HuH-7 (cell line): Measurements from ENCODE around the gene MPST.

Experiments used
- DNase-seq: peaks from one replicate; pipeline ENCODE4 v3.0.0; 2011; ENCODE audit warnings: low spot score

Gene MPST

GRCh38 chr22:37044634-37045625 lies 25.4 kb downstream of the MPST start:
- no peak for DNase-seq

GRCh38 chr22:37045958-37046357 lies 26.4 kb downstream of the MPST start:
- DNase-seq = peak; percentile 70

DNA sequence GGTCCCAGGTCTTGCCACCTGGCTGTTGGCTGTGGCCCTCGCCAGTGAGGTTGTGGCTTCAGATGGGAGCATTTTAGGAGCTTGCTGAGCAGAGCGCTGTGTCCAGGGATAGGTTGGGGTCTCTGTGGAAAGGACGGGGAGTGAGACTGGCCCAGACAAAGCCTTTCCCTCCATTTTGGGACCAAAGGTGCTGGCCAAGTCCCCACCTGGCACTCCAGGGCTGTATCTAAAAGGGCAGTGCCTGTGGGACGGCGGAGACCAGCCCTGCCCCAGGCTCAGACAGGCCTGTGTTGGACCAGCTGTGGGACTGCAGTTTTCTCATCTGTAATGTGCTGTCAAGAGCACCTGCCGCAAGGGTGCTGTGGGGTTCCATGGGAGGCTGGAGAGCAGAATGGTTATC lies 27.0 kb downstream of the MPST start:
- no peak for DNase-seq

DNA sequence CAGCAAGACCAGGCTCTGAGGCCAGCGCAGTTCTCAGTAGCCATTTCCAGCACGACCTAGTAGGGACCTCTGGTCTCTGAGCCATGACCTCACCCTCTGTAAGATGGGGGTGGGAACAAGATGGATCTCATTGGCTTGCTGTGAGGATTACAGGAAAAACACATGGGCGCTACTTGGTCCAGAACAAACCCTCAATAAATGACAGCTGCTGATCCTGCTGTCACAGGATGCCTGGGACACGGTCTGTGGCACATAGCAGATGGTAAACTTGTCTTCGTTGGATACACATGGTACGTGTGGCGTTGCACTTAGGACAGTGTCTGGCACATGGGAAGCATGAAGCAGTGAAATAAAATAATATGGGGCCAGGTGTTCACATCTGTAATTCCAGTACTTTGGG lies 27.5 kb downstream of the MPST start:
- no peak for DNase-seq

- no peak for DNase-seq
These were observed 28.6 kb downstream of the MPST start for GRCh38 chr22:37048133-37048532.

DNA sequence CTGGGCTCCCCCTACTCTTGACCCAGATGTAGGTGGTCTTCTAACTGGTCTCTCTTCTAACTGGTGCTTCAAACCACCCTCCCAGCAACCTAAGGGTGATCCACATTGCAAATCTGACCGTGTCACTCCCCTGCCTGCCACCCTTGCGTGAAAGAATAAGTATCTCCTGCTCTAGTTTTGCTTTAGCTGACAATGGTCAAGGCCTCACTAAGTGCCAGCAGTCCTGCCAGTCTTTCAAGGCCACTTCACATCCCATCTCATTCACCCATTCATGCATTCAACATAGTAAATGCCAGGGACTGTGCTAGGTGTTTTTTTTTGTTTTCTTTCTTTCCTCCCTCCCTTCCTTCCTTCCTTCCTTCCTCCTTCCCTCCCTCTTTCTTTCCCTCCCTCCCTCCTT lies 29.7 kb downstream of the MPST start:
- DNase-seq = no peak

- DNase-seq = no peak
These were observed 31.4 kb downstream of the MPST start for GRCh38 chr22:37050913-37051312.

DNA sequence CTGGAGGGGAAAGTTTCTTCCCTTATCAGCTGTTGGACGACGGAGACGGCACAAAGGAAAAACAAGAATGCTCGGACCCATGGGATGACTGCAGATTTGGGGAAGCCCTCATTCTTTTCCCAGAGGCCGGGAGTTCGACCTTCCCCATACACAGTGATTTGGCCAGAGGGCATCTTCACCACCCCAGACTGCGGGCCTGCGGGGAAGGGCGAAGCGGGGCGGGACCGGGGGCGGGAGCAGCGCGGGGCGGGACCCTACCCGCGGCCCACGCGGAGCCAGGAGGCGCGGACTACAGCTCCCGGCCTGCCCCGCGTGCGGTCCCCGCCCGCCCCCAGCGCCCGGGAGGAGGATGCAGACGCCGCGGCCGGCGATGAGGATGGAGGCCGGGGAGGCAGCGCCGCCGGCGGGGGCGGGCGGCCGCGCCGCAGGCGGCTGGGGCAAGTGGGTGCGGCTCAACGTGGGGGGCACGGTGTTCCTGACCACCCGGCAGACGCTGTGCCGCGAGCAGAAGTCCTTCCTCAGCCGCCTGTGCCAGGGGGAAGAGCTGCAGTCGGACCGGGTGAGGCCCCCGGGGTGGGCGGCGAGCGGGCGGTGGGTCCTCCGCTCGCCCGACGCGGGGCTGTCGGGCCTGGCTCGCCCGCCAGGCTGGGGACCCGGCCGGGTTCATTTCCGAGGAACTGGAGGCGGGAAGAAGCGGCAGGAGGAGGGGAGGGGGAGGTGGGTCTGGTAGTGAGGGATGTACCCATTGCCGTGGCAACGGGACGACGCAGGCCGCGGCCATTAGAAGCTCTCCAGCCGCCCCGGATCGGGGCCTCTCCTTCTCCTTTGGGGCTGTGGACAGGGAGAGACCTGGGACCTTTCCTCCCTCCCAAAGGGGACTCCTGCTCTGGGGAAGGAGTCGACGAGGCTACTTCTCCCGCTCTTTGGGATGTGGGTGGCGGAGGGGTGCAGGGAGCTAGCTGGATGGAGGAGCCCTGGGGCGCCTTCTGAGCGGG lies 32.1 kb downstream of the MPST start, which contains the start of gene KCTD17:
TSS of gene KCTD17 (plus strand) at position 352 of the 995 bp plus-strand sequence. CDS start at position 371, 19 bp downstream.
- peak; percentile 96 for DNase-seq

DNA sequence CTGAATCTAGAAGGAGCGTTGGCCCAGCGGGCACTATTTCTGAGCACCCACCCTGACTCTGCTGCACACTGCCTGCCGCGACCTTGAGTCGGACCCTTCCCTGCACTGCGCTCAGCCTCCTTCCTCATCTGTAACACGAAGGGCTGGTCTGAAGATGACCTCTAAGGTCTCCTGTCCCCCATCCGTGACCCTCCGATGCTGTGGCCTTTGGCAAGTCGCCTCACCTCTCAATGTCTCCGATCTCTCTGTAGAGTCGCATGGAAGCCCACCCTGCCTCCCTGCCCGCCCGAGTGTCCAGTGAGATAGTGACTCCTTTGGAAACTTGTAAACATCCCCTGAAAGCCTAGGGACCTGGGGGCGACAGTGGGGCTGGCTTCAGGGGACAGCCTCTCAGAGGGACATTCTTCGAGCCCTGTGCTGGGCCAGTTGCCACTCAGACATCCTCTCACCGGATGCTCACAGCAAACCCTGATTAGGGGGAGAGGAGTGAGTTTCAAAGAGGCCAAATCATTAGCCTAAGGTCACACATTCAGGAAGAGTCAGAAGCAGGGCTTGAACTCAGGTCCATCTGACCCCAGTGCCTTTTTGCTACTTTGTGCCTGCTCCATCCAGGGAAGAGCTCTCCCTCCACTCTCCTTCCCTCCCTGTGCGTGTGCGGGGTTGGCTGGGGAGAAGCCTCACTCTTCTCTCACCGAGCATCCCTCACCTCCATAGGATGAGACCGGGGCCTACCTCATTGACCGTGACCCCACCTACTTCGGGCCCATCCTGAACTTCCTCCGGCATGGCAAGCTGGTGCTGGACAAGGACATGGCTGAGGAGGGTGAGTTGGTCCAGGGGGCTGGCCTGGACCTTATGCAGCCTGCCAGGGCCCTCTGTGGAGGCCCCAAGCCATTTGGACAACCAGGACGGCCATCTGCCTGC lies 33.1 kb downstream of the MPST start:
- DNase-seq = no peak

DNA sequence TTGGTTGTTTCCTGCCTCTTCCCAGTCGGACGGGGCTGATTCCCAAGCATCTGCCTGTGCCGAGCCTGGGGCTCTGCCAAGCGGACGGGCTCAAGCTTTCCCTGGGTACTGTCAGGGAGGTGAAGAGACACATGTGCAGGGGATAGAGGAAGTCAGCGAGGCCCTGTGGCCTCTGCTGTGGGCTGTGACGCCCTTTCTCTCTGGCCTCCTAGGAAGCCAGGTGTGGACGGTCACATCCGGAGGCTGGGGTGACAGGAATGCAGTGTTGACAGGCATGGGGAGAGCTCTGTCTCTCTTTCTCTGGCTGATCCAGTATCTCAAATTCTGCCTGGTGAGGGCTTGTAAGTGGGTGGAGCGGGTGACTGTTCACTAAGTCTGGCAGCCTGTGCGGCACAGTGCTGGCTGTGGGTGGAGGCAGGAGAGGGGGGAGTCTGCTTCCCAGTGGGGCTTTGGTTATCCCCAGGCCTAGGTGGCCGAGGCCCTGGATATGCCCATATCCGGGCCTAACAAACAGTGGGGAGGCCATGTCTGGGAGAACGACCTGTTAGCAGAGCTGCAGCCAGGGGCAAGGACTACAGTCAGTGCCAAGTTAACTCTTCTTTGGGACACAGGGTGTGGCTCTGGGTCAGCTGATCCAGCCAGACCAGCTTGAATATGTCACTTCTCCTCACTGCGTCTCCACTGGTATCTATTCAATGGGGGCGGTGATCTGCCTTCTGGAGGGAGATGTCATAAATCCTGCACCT lies 33.9 kb downstream of the MPST start:
- DNase-seq = no peak

GRCh38 chr22:37054056-37054395 lies 34.5 kb downstream of the MPST start:
- DNase-seq = no peak

- DNase-seq = no peak
These were observed 35.2 kb downstream of the MPST start for GRCh38 chr22:37054600-37055365.

- DNase-seq = no peak
These were observed 36.7 kb downstream of the MPST start for GRCh38 chr22:37056246-37056645.

GRCh38 chr22:37057226-37057625 lies 37.7 kb downstream of the MPST start:
- DNase-seq = no peak

- DNase-seq = no peak
These were observed 38.4 kb downstream of the MPST start for GRCh38 chr22:37057796-37058510.

DNA sequence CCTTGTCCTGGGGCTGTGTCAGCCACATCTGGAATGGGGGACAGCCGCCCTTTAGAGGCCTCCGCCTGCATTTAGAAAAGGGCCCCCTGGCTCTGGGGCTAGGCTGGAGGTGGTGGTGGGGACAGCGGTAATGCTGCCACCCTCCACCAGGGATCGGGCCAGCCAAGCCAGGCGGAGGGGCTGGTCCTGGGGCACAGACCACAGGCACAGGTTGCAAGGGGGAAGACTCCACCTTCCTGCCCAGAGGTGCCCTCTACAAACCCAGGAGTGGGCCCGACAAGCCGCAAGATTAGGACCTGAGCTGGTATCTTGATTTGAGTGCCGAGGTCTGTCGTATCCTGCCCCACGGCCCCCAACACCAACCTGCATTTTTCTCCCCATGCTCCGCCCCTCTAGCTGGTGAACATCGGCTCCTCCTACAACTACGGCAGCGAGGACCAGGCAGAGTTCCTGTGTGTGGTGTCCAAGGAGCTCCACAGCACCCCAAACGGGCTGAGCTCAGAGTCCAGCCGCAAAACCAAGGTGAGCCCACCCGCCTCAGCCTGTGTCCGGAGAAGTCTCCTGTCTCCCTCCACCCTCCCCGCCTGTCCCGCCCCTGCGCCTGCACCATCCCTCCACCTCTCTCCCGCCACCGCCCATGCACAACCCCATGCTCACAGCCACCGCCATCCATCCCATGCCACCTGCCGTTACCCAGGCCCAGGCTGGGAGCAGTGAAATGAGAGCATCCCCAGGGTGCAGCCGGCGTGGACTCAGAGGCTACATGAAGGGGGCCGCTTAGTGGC lies 39.6 kb downstream of the MPST start:
- DNase-seq = no peak

- no peak for DNase-seq
These were observed 40.4 kb downstream of the MPST start for GRCh38 chr22:37059876-37060449.
